Peyer's patch (tissue), 4 donors: ENCODE data around the gene FAM210A. TPM values are rescaled to one million over a fixed set of nuclear protein-coding genes. Genes with fewer than 3 reads are reported as not detected.
A peak's percentile ranks its signal among the peaks of the same experiment; 100 is the strongest.

Experiments used
- DNase-seq, 3 donors: peaks; one replicate each; pipeline ENCODE4 v3.0.0-alpha.2; 2017 to 2019
- H3K27ac ChIP-seq, 4 donors: fragments of 200-600 bp; sonication (generic); one replicate each; pipeline ENCODE4 v1.5.1; 2016 to 2019
- H3K27me3 ChIP-seq, 2 donors: fragments of 200-600 bp; sonication (generic); one replicate each; pipeline ENCODE4 v1.5.1; 2019
- H3K36me3 ChIP-seq, 3 donors: fragments of 200-600 bp; sonication (generic); one replicate each; pipeline ENCODE4 v1.5.1; 2016 to 2019
- H3K4me1 ChIP-seq, 4 donors: fragments of 200-600 bp; sonication (generic); one replicate each; pipeline ENCODE4 v1.5.1; 2016 to 2019
- H3K4me3 ChIP-seq, 4 donors: fragments of 200-600 bp; sonication (generic); 1 replicate in 3 of 4; 2 replicates in 1 of 4; pipeline ENCODE4 v1.5.1; 2016 to 2019; ENCODE audit warnings: mild to moderate bottlenecking in 1 of 4
- H3K9me3 ChIP-seq, 4 donors: fragments of 200-600 bp; sonication (generic); one replicate each; pipeline ENCODE4 v1.5.1; 2016 to 2019; ENCODE audit warnings: mild to moderate bottlenecking in 1 of 4
- POLR2A ChIP-seq, 2 donors: fragments of 450-650 bp; IDR thresholded peaks; one replicate each; pipeline ENCODE4 v1.5.1; 2017; ENCODE audit warnings: antibody characterized with exemption in 2 of 2, mild to moderate bottlenecking in 2 of 2, moderate library complexity in 2 of 2
- total RNA-seq, 4 donors: library from RNA; depleted of rRNA; stranded (reverse); fragments of >200 nt; gene quantifications; one replicate each; pipeline ENCODE4 v1.1.0, GENCODE V29; 2016
- TF ChIP-seq, protein P1 (sequence below), 6 experiments: fragments of 450-650 bp in 4 of 6; fragments of 200-600 bp in 2 of 6; sonication (generic) in 1 of 6; IDR thresholded peaks; one replicate each; pipeline ENCODE4 v1.5.1; 2017 to 2019; ENCODE audit warnings: antibody characterized with exemption in 6 of 6, mild to moderate bottlenecking in 3 of 6, moderate library complexity in 1 of 6

The FAM210A gene
- total RNA-seq, 4 donors from 2014 or later, result 6.0 to 14.0 (median 9.7) TPM

DNA sequence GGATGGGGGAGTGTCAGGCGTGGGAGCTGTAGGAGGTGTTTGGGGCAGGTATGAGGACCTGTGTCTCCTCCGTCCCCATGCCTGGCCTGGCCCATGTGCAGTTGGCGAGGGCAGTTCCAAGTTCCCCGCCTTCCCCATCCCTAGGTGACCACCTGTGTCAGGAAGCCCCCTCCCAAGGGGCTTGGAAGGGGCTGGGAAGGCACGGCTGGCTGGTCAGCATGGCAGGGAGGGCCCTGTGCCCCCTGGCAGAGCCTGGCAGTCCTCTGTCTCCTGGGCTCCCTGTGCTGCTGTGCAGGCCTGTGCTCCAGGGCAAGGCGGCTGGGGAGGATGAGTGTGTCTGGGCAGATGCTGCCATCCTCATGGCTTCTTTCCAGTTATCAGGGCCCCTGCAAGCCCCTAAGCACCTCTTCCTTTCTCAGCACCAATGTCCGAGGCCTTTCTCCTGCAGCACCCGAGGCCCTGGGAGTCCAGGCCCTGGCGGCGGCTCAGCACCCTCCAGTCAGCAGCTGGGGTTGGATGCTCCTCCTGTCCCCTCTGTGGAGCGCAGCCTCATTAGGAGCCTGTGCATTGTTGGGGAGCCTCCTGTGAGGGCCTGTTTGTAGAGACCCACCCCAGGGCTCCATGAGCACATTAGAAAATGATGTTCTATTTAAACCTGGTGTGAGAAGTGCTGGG lies 101.7 kb downstream of the FAM210A start:
- Histone ChIP-seq H3K4me1 (peaks cover 0 to under 1% (median 0%) of the 10 kb centered on the region in 4 donors), H3K9me3 (no peaks in the 10 kb centered on the region), H3K36me3 (peaks cover 0 to 20% (median 0%) of the 10 kb centered on the region in 3 donors), H3K27ac (no peak overlapping the region), H3K27me3 (no peaks in the 10 kb centered on the region), H3K4me3 (no peak overlapping the region)
- DNase-seq, result no peak
- no peak for TF ChIP-seq POLR2A (IDR thresholded peaks at IDR 0.05)
- TF ChIP-seq, protein P1, sequence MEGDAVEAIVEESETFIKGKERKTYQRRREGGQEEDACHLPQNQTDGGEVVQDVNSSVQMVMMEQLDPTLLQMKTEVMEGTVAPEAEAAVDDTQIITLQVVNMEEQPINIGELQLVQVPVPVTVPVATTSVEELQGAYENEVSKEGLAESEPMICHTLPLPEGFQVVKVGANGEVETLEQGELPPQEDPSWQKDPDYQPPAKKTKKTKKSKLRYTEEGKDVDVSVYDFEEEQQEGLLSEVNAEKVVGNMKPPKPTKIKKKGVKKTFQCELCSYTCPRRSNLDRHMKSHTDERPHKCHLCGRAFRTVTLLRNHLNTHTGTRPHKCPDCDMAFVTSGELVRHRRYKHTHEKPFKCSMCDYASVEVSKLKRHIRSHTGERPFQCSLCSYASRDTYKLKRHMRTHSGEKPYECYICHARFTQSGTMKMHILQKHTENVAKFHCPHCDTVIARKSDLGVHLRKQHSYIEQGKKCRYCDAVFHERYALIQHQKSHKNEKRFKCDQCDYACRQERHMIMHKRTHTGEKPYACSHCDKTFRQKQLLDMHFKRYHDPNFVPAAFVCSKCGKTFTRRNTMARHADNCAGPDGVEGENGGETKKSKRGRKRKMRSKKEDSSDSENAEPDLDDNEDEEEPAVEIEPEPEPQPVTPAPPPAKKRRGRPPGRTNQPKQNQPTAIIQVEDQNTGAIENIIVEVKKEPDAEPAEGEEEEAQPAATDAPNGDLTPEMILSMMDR (IDR thresholded peaks at IDR 0.05), result no peak

DNA sequence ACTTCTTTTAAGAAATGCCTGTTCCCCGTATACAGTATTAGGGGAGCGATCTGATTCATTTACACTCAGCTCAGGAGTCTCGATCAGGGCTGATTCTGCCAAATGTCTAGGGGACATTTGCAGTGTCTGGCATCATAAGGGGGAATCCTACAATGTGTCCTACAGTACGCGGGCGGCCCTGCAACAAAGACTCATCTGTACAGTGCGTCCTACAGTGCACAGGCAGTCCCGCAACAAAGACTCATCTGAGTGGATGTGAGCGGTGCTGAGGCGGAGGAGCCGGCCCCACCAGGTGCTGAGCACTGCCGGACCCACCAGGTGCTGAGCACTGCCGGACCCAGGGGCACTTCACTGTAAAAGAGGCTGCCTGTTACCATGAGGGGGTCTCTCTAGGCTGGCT lies 102.5 kb downstream of the FAM210A start:
- Histone ChIP-seq H3K27me3 (no peaks in the 10 kb centered on the region), H3K9me3 (no peaks in the 10 kb centered on the region), H3K4me1 (no peaks in the 10 kb centered on the region), H3K27ac (no peak overlapping the region), H3K36me3 (peaks cover 0 to 20% (median 0%) of the 10 kb centered on the region in 3 donors), H3K4me3 (no peak overlapping the region)
- TF ChIP-seq POLR2A (IDR thresholded peaks at IDR 0.05), result no peak
- TF ChIP-seq, protein P1 (IDR thresholded peaks at IDR 0.05), result no peak
- peak in 1 of 3 donors; percentile 29 for DNase-seq

DNA sequence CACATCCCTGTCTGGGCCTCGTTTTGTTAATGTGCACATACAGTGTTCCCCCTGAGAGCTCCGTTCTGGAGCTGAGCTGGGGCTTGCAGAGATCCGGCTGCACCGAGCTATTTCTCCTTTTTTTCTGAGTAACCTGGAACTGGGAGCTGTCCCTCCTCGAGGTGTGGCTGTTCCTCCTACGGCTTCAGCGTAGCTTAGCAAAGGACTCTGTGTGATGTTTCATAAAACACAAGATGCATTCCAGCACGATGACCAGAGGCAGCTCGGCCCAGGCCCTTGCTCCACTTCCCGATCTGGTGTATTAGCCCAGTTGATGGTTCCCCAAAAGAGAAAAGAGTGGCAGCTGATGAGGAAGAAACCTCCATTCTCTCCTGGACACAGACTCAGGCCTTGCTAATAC lies 103.0 kb downstream of the FAM210A start:
- H3K27ac ChIP-seq, result no peak overlapping the region
- H3K4me1 ChIP-seq, result no peaks in the 10 kb centered on the region
- TF ChIP-seq, protein P1 (IDR thresholded peaks at IDR 0.05), result no peak
- TF ChIP-seq POLR2A (IDR thresholded peaks at IDR 0.05), result no peak
- H3K4me3 ChIP-seq, result no peak overlapping the region
- peak in 1 of 3 donors; percentile 32 for DNase-seq
- H3K27me3 ChIP-seq, result no peaks in the 10 kb centered on the region
- no peaks in the 10 kb centered on the region for H3K9me3 ChIP-seq
- H3K36me3 ChIP-seq, result peaks cover 0 to 20% (median 0%) of the 10 kb centered on the region in 3 donors

DNA sequence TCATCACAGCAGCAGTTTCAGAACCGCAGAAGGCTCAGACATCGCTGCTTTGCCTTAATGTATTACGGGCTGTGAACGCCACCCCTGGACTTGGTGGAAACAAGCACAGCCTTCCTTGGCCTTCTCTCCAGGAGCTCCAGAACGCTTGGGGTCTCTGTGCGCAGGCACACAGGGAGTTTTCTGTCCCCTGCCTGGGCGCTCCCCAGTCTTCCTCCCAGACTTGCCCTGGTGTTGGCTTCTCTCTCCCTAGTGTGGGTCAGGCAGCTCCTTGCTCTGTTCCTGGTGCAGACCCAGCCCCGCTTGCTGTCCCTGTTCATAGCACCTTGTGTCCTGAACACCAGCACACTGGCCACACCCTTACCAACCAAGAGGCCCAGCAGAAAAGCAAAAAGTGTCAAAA lies 103.6 kb downstream of the FAM210A start:
- H3K9me3 ChIP-seq, result no peaks in the 10 kb centered on the region

DNA sequence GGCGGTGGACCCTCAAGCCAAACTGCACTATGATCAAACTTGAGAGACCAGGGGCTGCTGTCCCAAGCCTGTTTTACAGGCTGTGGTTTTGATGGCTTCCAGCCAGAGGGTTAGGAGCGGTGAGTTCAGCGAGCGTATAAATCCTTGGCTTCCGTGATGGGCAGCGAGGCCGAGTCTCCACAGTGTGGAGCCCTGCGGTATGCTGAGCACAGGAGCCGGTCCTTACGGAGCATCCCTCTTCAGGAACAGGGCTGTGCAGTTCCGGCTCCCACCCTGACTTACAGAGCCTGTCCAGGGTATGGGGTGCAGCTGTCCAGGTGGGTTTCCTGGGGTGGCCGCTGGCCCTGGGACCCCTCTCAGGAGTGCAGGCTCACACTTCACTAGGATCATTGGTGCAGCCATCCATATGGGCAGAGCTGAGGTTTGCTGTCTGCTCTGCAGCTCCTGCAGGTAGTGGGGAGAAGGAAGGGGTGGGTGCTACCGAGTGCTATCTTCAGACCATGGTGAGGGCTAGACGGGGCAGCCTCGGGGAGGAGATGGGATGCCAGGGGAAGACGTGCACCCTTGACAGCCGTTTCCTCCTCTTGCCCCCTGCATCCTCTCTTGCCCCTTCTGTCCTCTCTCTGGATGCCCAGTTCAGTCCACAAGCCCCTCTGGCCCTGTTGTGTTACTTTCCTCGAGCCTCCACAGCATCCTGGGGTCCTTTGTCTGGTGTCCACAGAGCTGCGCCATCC lies 104.3 kb downstream of the FAM210A start:
- no peak for DNase-seq
- no peaks in the 10 kb centered on the region for H3K4me1 ChIP-seq
- H3K27ac ChIP-seq, result no peak overlapping the region
- no peaks in the 10 kb centered on the region for H3K9me3 ChIP-seq
- no peaks in the 10 kb centered on the region for H3K27me3 ChIP-seq
- H3K36me3 ChIP-seq, result peaks cover 0 to 20% (median 0%) of the 10 kb centered on the region in 3 donors
- H3K4me3 ChIP-seq, result no peak overlapping the region
- TF ChIP-seq, protein P1 (IDR thresholded peaks at IDR 0.05), result no peak
- TF ChIP-seq POLR2A (IDR thresholded peaks at IDR 0.05), result no peak

More for the DNA sequence above, 103.6 kb downstream of the FAM210A start:
- H3K36me3 ChIP-seq, result peaks cover 0 to 20% (median 0%) of the 10 kb centered on the region in 3 donors
- H3K4me3 ChIP-seq, result no peak overlapping the region
- no peak for DNase-seq
- no peak overlapping the region for H3K27ac ChIP-seq
- no peaks in the 10 kb centered on the region for H3K4me1 ChIP-seq
- H3K27me3 ChIP-seq, result no peaks in the 10 kb centered on the region
- TF ChIP-seq, protein P1 (IDR thresholded peaks at IDR 0.05), result no peak
- TF ChIP-seq POLR2A (IDR thresholded peaks at IDR 0.05), result no peak
